ENCODE data around the gene SF3B3. TPM values are rescaled to one million over a fixed set of nuclear protein-coding genes. Genes with fewer than 3 reads are reported as not detected.
"Not testable (repeated sequence)": the region's sequence is repeated elsewhere in the genome, so short reads cannot be mapped to it uniquely, and the experiment has no call there.

The SF3B3 gene
- total RNA-seq, 2 donors from 2014 or later = 140 to 144 TPM

GRCh38 chr16:70601576-70602575 lies 78.3 kb downstream of the SF3B3 start:
- intact Hi-C loops (cut with DNase I) = loop anchor here in 1 of 2 donors (5.0 kb wide), 1 partner anchor 1550 kb away; no protein-coding TSS in a partner anchor

DNA sequence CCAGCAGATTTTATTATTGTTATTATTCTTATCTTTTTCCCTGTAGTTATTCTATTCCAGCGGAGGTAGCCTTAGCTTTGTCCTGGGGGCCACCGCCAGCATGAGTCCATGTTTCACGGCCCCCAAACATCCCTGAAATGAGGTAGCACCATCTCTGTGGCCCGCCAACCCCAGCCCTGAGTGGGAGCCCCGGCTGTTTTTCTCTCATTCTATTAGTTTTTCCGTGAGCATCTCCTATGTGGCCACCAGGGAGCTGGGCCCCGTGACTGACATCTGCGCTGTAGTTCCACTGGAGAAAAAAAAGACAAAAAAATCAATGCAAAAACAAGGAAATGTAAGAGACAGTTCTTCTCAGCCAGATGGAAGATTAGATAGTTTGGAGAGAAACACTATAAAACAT lies 79.2 kb downstream of the SF3B3 start:
- intact Hi-C loops (cut with DNase I) = loop anchor here in 1 of 2 donors (5.0 kb wide), 1 partner anchor 1551 kb away; no protein-coding TSS in a partner anchor
- DNase-seq (ENCODE audit: low spot score) = no peak

More at GRCh38 chr16:70601576-70602575, 78.3 kb downstream of the SF3B3 start:
- DNase-seq (ENCODE audit: low spot score) = no peak

DNA sequence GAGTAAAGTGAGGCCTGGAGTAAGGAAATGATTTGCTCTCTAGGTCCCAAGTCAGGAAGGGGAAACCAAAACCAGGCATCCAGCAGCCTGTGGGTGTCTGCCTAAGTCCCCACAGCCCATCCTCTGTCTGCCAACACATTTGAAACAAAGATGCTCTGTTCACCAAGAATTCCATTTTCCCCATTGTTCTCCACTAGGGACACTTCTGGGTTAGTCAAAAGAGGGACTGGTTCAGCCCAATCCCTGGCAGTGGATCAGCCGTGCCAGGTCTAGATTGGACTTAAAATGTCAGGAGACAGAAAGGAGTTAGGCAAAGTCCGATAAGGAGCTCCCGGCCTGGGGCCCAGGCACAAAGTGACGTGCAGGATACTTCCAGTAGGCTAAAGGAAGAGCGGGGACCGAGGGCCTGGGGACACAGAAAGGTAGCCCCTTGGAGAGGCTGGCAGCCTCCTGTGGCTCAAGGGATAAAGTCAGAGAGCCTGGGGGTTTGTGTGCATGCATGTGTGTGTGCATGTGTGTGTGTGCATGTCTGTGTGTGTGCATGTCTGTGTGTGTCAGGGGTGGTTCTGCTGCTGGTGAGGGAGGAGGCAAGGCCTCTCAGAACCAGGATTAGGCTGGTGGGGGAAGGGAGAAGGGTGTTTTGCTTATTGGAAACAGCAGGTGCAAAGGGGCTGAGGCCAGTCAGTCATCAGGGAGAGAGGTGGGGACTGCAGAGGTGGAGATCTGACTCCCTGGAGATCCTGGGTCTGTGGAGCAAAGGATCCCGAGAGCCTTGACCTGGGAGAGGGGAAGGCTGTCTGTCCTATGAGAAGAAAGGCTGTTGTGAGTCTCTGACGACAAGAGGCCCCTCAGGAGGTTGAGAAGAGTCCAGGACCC lies 81.0 kb downstream of the SF3B3 start:
- intact Hi-C loops (cut with DNase I) = loop anchor here in 1 of 2 donors (5.0 kb wide), 1 partner anchor 1552 kb away; no protein-coding TSS in a partner anchor
- no peak for DNase-seq (ENCODE audit: low spot score)

GRCh38 chr16:70605283-70605657 lies 81.7 kb downstream of the SF3B3 start:
- intact Hi-C loops (cut with DNase I) = no loop called here
- DNase-seq (ENCODE audit: low spot score) = no peak

DNA sequence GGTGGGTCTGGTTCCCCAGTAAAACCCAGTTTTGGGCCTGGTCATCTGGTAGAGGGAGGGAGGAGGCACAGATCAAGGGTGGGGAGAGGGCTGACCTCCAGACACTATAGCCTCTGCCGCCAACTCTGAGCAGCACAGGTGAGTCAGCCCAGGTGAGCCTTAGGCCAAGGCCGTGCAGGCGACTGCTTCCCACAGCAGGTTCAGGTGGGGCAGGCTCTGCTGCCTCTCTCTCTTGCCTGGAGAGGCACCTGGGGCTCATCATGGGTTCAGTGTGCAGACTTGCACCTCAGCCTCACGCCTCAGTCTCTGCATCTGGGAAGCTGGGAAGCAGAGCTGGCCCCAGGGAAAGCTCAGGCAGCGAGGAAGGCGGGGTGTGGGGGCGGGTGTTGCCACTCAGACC lies 84.9 kb downstream of the SF3B3 start:
- intact Hi-C loops (cut with DNase I) = no loop called here
- DNase-seq (ENCODE audit: low spot score) = no peak

GRCh38 chr16:70610273-70611223 lies 86.9 kb downstream of the SF3B3 start:
- DNase-seq (ENCODE audit: low spot score) = no peak
- intact Hi-C loops (cut with DNase I) = no loop called here

DNA sequence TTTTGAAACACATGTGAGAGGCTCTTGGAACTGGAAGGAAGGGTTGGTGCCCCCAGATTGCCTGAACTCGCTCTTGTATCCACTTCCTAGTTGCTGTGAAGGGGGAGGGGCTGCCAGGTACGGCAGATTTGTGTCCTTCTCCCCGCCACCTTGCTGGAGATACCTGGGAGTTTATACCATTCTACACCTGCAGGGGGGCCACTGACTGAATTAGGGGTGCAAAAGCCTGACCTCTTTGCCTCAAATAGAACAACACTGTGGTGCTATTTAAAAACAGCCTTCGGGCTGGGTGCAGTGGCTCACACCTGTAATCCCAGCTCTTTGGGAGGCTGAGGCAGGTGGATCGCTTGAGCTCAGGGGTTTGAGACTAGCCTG lies 87.6 kb downstream of the SF3B3 start:
- no peak for DNase-seq (ENCODE audit: low spot score)

GRCh38 chr16:70611785-70612303 lies 88.2 kb downstream of the SF3B3 start:
- DNase-seq (ENCODE audit: low spot score) = no peak
- intact Hi-C loops (cut with DNase I) = no loop called here

More for the DNA sequence above, 87.6 kb downstream of the SF3B3 start:
- intact Hi-C loops (cut with DNase I) = no loop called here

DNA sequence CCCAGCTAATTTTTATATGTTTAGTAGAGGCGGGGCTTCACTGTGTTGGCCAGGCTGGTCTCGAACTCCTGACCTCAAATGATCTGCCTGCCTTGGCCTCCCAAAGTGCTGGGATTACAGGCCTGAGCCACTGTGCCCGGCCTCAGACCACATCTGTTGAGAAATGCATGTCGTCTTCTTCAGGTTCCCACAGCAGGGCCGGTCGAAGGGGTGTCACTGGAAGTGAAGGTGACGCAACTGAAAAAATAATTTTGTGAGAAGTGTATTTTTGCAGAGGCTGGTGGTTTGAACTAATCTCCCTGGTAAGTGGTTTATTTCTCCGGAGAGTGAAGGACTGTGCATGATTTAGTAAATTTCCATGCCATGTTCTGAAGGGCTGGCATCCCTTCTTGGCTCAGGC lies 89.3 kb downstream of the SF3B3 start:
- intact Hi-C loops (cut with DNase I) = no loop called here
- no peak for DNase-seq (ENCODE audit: low spot score)

DNA sequence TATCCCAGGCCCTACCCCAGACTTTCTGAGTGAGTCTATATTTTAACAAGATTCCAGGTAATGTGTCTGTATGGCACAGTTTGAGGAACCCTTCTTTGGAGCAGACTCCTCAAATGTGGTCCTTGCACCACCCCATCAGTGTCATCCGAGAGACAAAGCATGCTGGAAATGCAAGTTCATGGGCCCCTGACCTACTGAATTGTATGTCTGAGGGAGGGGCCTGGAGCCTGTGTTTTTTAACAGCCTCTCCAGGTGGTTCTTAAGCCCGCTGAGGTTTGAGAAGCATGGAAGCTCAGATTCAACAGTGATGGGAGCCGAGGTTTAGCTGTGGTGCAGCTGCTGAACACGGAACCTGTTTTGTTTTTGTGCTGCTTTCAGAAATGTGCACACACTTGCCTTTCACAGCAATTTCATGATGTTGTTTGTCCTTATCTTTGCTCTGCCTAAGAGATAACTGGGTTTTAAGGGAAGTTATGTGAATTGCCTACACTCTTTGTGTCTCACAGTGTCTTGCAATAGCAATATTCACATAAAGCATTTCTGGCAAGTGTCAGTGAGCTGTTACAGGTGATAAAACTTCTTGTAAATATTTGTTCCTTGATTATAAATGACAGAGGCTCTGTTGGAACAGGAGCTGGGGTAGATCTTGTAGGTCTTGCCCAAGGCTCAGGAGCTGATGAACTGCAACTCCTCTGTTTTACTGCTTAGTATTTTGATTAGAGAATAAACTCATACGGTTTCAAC lies 90.8 kb downstream of the SF3B3 start:
- intact Hi-C loops (cut with DNase I) = no loop called here
- DNase-seq (ENCODE audit: low spot score) = no peak

- no peak for DNase-seq (ENCODE audit: low spot score)
- intact Hi-C loops (cut with DNase I) = no loop called here
These were observed 92.3 kb downstream of the SF3B3 start for GRCh38 chr16:70615945-70616344.

GRCh38 chr16:70621864-70622263 lies 98.2 kb downstream of the SF3B3 start:
- DNase-seq (ENCODE audit: low spot score); intact Hi-C loops (cut with DNase I): not testable (repeated sequence)

Other genes starting within 250 kb of the SF3B3 start
- gene AARS1, start 234.3 kb upstream of the SF3B3 start, total RNA-seq = 10 to 100 TPM; 77.2 to 86.3 TPM
- gene DDX19B, start 224.6 kb upstream of the SF3B3 start, total RNA-seq = 10 to 100 TPM; 18.8 to 20.2 TPM
- gene DDX19A, start 176.9 kb upstream of the SF3B3 start, total RNA-seq = 10 to 100 TPM; 29.9 to 31.9 TPM
- gene ST3GAL2, start 84.7 kb upstream of the SF3B3 start, total RNA-seq = 10 to 100 TPM; 27.7 to 29.4 TPM
- 10 to 100 TPM; 10.7 to 11.0 TPM for gene FCSK, start 69.2 kb upstream of the SF3B3 start, total RNA-seq
- 10 to 100 TPM; 29.3 to 39.1 TPM for gene COG4, start 262 bp upstream of the SF3B3 start, total RNA-seq
- gene IL34, start 122.7 kb downstream of the SF3B3 start, total RNA-seq = 1 to 10 TPM; 4.0 to 4.3 TPM
- 100 to 1,000 TPM; 116 to 145 TPM for gene MTSS2, start 162.2 kb downstream of the SF3B3 start, total RNA-seq